HL-60 (cell line): ENCODE measurements around the gene MSH3.

ENCODE experiments used
- DNase-seq, 2 experiments: peaks; one replicate each; pipeline ENCODE4 v3.0.0-alpha.2; 2010 to 2020; ENCODE audit warnings: low read depth in 1 of 2, low spot score in 1 of 2
- H3K27ac ChIP-seq: fragments of 250-450 bp; sonication (Bioruptor Pico); replicated peaks from 2 replicates; pipeline ENCODE4 v1.5.1; 2020; ENCODE audit warnings: mild to moderate bottlenecking, moderate library complexity
- H3K27me3 ChIP-seq: fragments of 250-450 bp; sonication (Bioruptor Pico); 2 replicates; pipeline ENCODE4 v1.5.1; 2021; ENCODE audit warnings: mild to moderate bottlenecking, moderate library complexity; ENCODE audit not compliant: insufficient read depth, poor library complexity, severe bottlenecking
- H3K4me3 ChIP-seq: replicated peaks from 2 replicates; pipeline ENCODE4 v1.5.1; 2011; ENCODE audit warnings: mild to moderate bottlenecking, control low read depth, low read length; ENCODE audit not compliant: insufficient read depth
- CTCF ChIP-seq: IDR thresholded peaks from one replicate; pipeline ENCODE4 v1.5.1; 2011; ENCODE audit warnings: low read length, control low read depth, inconsistent platforms; ENCODE audit not compliant: insufficient read depth
- GABPA ChIP-seq: IDR thresholded peaks from 2 replicates; pipeline ENCODE4 v1.6.1; 2012; ENCODE audit warnings: low read depth
- POLR2AphosphoS5 ChIP-seq: IDR thresholded peaks from 2 replicates; pipeline ENCODE4 v1.6.1; 2012; ENCODE audit warnings: low read depth
- REST ChIP-seq: IDR thresholded peaks from 2 replicates; pipeline ENCODE4 v1.6.1; 2012; ENCODE audit warnings: low read depth; ENCODE audit not compliant: insufficient replicate concordance
- SPI1 ChIP-seq: IDR thresholded peaks from 2 replicates; pipeline ENCODE4 v1.6.1; 2012; ENCODE audit warnings: low read depth, mild to moderate bottlenecking, borderline replicate concordance

Gene MSH3

GRCh38 chr5:80654054-80654390 lies 430 bp upstream of the MSH3 start:
- H3K4me3 ChIP-seq, result peak overlapping the region; percentile 72
- DNase-seq, result peak in 1 of 2 experiments; percentile 27
- TF ChIP-seq GABPA (no peak), CTCF (no peak), POLR2AphosphoS5 (no peak), SPI1 (no peak), REST (no peak)
- H3K27me3 ChIP-seq, result no peaks in the 10 kb centered on the region
- peak overlapping the region; percentile 92 for H3K27ac ChIP-seq

GRCh38 chr5:80655231-80655774 lies 851 bp downstream of the MSH3 start:
- H3K27me3 ChIP-seq, result no peaks in the 10 kb centered on the region
- peak overlapping the region; percentile 61 for H3K27ac ChIP-seq
- DNase-seq, result no peak
- peak overlapping the region; percentile 72 for H3K4me3 ChIP-seq
- TF ChIP-seq REST (no peak), CTCF (no peak), POLR2AphosphoS5 (no peak), SPI1 (no peak), GABPA (no peak)

- no peak for DNase-seq
- TF ChIP-seq CTCF (no peak), REST (no peak), POLR2AphosphoS5 (no peak), GABPA (no peak)
- H3K4me3 ChIP-seq, result no peak overlapping the region
- H3K27me3 ChIP-seq, result no peaks in the 10 kb centered on the region
- no peak overlapping the region for H3K27ac ChIP-seq
These were observed 2.0 kb downstream of the MSH3 start for GRCh38 chr5:80656425-80656824.
